Heart left ventricle (tissue), 16 donors: ENCODE measurements around the gene TENT4B. TPM values are rescaled to one million over a fixed set of nuclear protein-coding genes. Genes with fewer than 3 reads are reported as not detected.
A peak's percentile ranks its signal among the peaks of the same experiment; 100 is the strongest.

Experiments
- ATAC-seq, 4 donors: fragments of 200-7000 bp; cut with Tn5 transposase; one replicate each; pipeline ENCODE4 v1.9.1; 2020 to 2022; ENCODE audit warnings: moderate library complexity in 4 of 4, mild to moderate bottlenecking in 3 of 4, moderate number of reproducible peaks in 1 of 4
- DNase-seq, 5 donors: peaks; one replicate each; pipeline ENCODE4 v3.0.0-alpha.2; 2020
- H3K27ac ChIP-seq, 12 donors: fragments of 200-600 bp; sonication (generic) in 4 of 12; one replicate each; pipeline versions ENCODE4 v1.5.0 to v1.8.0; 2016 to 2022; ENCODE audit warnings: mild to moderate bottlenecking in 2 of 12
- H3K27me3 ChIP-seq, 9 donors: fragments of 200-600 bp; sonication (generic) in 2 of 9; one replicate each; pipeline versions ENCODE4 v1.5.1 to v1.8.0; 2016 to 2022; ENCODE audit warnings: mild to moderate bottlenecking in 3 of 9
- H3K36me3 ChIP-seq, 9 donors: fragments of 200-600 bp; sonication (generic) in 2 of 9; one replicate each; pipeline versions ENCODE4 v1.5.0 to v1.8.0; 2018 to 2022; ENCODE audit warnings: mild to moderate bottlenecking in 2 of 9
- H3K4me1 ChIP-seq, 12 donors: fragments of 200-600 bp; sonication (generic) in 4 of 12; one replicate each; pipeline versions ENCODE4 v1.5.0 to v1.8.0; 2016 to 2022; ENCODE audit warnings: mild to moderate bottlenecking in 3 of 12
- H3K4me3 ChIP-seq, 12 donors: fragments of 200-600 bp; sonication (generic) in 4 of 12; one replicate each; pipeline versions ENCODE4 v1.5.0 to v1.8.0; 2017 to 2022; ENCODE audit warnings: mild to moderate bottlenecking in 9 of 12, moderate library complexity in 4 of 12
- H3K9me3 ChIP-seq, 12 donors: fragments of 200-600 bp; sonication (generic) in 4 of 12; one replicate each; pipeline versions ENCODE4 v1.5.0 to v1.8.0; 2016 to 2022; ENCODE audit warnings: mild to moderate bottlenecking in 1 of 12
- POLR2A ChIP-seq, 2 donors: fragments of 450-650 bp; IDR thresholded peaks; one replicate each; pipeline ENCODE4 v1.6.1; 2017; ENCODE audit warnings: antibody characterized with exemption in 2 of 2, mild to moderate bottlenecking in 2 of 2, moderate library complexity in 2 of 2
- WGBS, 4 donors: extraction: QIAGEN DNeasy Blood & Tissue Kit in 2 of 4; methylation state at CpG; one replicate each; pipeline versions ENCODE4 v1.1.5 to v1.1.7; 2013 to 2018; 5-methylcytosine and 5-hydroxymethylcytosine counted together
- intact Hi-C, 10 donors: fragments of 100-400 bp; cut with DNase I; formaldehyde crosslinking; loops; one replicate each; pipeline versions ENCODE4 v1.11.1 to v1.14.2; 2022
- polyA plus RNA-seq, 2 donors: library from polyadenylated mRNA; stranded (reverse); fragments of 200-250 nt; gene quantifications; one replicate each; pipeline ENCODE4 v1.2.3, GENCODE V29; 2013
- total RNA-seq, 9 donors: library from RNA; depleted of rRNA in 2 of 9; stranded (reverse); fragments of >200 nt in 2 of 9; fragmentation: NEBNext Ultra II Directional in 3 of 9; extraction: Animal tissue kit (Norgen Biotek cat#: 25700) in 3 of 9; gene quantifications; one replicate each; pipeline versions ENCODE4 v1.1.0 to v1.2.4, GENCODE V29; 2016 to 2023
- TF ChIP-seq, protein P1 (sequence below), 12 donors: fragments of 200-600 bp; sonication (generic) in 4 of 12; IDR thresholded peaks; one replicate each; pipeline versions ENCODE4 v1.5.0 to v1.8.0; 2018 to 2022; ENCODE audit warnings: antibody characterized with exemption in 12 of 12, mild to moderate bottlenecking in 5 of 12
- donor health status: ischemic (EF 13 %, LVEDD 7.1; RV severe dilation, severe dysfunction).
- donor health status: healthy with polysubstance abuse.
- donor health status: DM: no; HTN: yes; CAD: no.
- donor health status: DM: no; HTN: no; CAD: no.
- donor health status: ischemic (EF 25% LVEDD 6.9; RV normal size, moderate dysfunction).
- donor health status: ischemic (EF 25% LVEDD 5.7; RV mildly dilated, moderate dysfunction).
- donor health status: healthy.
- donor health status: DM: yes; HTN: yes; CAD: no.
- donor health status: ischemic (EF 35%, LVEDD 5.7; RV mildly dilated, moderate dysfunction).
- donor health status: nonischemic (EF 11% LVEDD 7.7; RV severe dilation, severe dysfunction).
- donor health status: DM: yes; HTN: yes; CAD: no.
- donor health status: PGD.
- donor health status: ischemic (EF 29% LVEDD 5.4; RV normal size, mild dysfunction).
- donor health status: nonischemic (EF 23%, LVEDD 6.1; RV moderate dilation, normal function).

Gene TENT4B
- total and polyA plus RNA-seq, 11 donors, result 2.2 to 8.8 (median 6.5) TPM

GRCh38 chr16:50219402-50219975 is 66.4 kb downstream of the TENT4B start:
- ATAC-seq (no peak), DNase-seq (no peak)
- TF ChIP-seq POLR2A (IDR thresholded peaks at IDR 0.05), result no peak
- TF ChIP-seq, protein P1, sequence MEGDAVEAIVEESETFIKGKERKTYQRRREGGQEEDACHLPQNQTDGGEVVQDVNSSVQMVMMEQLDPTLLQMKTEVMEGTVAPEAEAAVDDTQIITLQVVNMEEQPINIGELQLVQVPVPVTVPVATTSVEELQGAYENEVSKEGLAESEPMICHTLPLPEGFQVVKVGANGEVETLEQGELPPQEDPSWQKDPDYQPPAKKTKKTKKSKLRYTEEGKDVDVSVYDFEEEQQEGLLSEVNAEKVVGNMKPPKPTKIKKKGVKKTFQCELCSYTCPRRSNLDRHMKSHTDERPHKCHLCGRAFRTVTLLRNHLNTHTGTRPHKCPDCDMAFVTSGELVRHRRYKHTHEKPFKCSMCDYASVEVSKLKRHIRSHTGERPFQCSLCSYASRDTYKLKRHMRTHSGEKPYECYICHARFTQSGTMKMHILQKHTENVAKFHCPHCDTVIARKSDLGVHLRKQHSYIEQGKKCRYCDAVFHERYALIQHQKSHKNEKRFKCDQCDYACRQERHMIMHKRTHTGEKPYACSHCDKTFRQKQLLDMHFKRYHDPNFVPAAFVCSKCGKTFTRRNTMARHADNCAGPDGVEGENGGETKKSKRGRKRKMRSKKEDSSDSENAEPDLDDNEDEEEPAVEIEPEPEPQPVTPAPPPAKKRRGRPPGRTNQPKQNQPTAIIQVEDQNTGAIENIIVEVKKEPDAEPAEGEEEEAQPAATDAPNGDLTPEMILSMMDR (IDR thresholded peaks at IDR 0.05), result no peak
- Histone ChIP-seq H3K27me3 (no peaks in the 10 kb centered on the region), H3K4me1 (no peaks in the 10 kb centered on the region), H3K27ac (no peak overlapping the region), H3K9me3 (no peaks in the 10 kb centered on the region), H3K36me3 (peaks cover 0 to 96% (median 78%) of the 10 kb centered on the region in 9 donors), H3K4me3 (no peak overlapping the region)
- intact Hi-C loops, result loop anchor here in 9 of 10 donors (5.0 to 10.0 kb wide), 4 partner anchors 135 to 585 kb away; no protein-coding TSS in a partner anchor
- 93 to 97% (median 96%) methylated on average over 4 of the region's 4 CpGs for WGBS, 4 donors

- ATAC-seq, result no peak
- no peak overlapping the region for H3K4me3 ChIP-seq
- H3K36me3 ChIP-seq, result peaks cover 0 to 94% (median 78%) of the 10 kb centered on the region in 9 donors
- TF ChIP-seq, protein P1 (IDR thresholded peaks at IDR 0.05), result no peak
- no peak for TF ChIP-seq POLR2A (IDR thresholded peaks at IDR 0.05)
- no peak overlapping the region for H3K27ac ChIP-seq
- H3K4me1 ChIP-seq, result peaks cover 0 to 3% (median 0%) of the 10 kb centered on the region in 12 donors
- WGBS, 4 donors, result 93 to 98% (median 95%) methylated on average over 3 of the region's 3 CpGs
- no peaks in the 10 kb centered on the region for H3K9me3 ChIP-seq
- H3K27me3 ChIP-seq, result no peaks in the 10 kb centered on the region
- no peak for DNase-seq
- intact Hi-C loops, result no loop called here
Observed at GRCh38 chr16:50224286-50224685, 71.2 kb downstream of the TENT4B start.

DNA sequence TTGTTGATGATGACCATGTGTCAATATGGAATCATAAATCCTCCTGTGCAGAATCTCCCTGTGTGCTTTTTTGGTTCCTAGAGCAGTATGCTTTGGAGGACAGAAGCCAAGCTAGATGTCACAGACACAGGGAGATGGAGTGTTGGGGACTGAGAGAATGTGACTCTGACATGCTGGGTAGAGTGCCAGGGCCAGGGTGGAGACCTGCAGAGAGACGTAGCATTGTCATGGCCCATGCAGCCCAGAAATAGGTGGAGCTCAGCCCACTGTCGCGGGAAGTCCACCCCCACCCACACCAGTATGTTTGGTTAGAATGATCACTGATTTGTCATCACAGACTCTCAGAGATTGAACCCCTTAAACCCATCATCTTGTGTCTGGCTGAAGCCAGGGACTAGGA is 74.0 kb downstream of the TENT4B start:
- WGBS, 4 donors, result 49 to 76% (median 74%) methylated on average over 3 of the region's 3 CpGs
- no peaks in the 10 kb centered on the region for H3K27me3 ChIP-seq
- H3K9me3 ChIP-seq, result no peaks in the 10 kb centered on the region
- ATAC-seq, result peak in 3 of 4 donors; percentile 55 to 83 (median 81)
- H3K36me3 ChIP-seq, result peaks cover 0 to 91% (median 72%) of the 10 kb centered on the region in 9 donors
- no peak overlapping the region for H3K4me3 ChIP-seq
- intact Hi-C loops, result no loop called here
- H3K27ac ChIP-seq, result no peak overlapping the region
- no peak for DNase-seq
- TF ChIP-seq POLR2A (IDR thresholded peaks at IDR 0.05), result no peak
- TF ChIP-seq, protein P1 (IDR thresholded peaks at IDR 0.05), result no peak
- H3K4me1 ChIP-seq, result peaks cover 0 to 3% (median 0%) of the 10 kb centered on the region in 12 donors

DNA sequence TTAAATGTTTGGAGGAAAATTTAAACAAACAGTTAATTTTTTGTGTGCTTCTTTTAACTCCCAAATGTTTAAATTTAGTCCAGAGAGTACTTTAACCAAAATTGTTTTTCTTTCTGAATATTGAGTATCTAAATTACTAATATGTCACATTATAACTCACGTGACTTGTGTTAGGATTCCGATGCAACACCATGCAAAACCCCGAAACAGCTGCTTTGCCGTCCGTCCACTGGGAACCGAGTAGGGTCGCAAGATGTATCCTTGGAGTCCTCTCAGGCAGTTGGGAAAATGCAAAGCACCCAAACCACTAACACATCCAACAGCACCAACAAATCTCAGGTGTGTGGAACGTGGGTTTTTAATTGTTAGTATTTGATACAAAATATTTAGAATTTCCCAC is 74.6 kb downstream of the TENT4B start:
- intact Hi-C loops, result no loop called here
- H3K27me3 ChIP-seq, result no peaks in the 10 kb centered on the region
- H3K4me3 ChIP-seq, result no peak overlapping the region
- H3K27ac ChIP-seq, result no peak overlapping the region
- H3K4me1 ChIP-seq, result peaks cover 0 to 3% (median 0%) of the 10 kb centered on the region in 12 donors
- DNase-seq (no peak), ATAC-seq (no peak)
- WGBS, 4 donors, result 82 to 86% (median 85%) methylated on average over 8 of the region's 8 CpGs
- no peaks in the 10 kb centered on the region for H3K9me3 ChIP-seq
- H3K36me3 ChIP-seq, result peaks cover 0 to 89% (median 70%) of the 10 kb centered on the region in 9 donors
- no peak for TF ChIP-seq POLR2A (IDR thresholded peaks at IDR 0.05)
- TF ChIP-seq, protein P1 (IDR thresholded peaks at IDR 0.05), result no peak
